Neural progenitor cell (in vitro differentiated cells): ENCODE results near the gene ZDHHC14.

Experiments
- CTCF ChIP-seq: fragments of 200-600 bp; sonication (generic); IDR thresholded peaks from 2 replicates; pipeline ENCODE4 v1.5.1; 2017; ENCODE audit warnings: antibody characterized with exemption, mild to moderate bottlenecking
- EZH2 ChIP-seq: fragments of 200-600 bp; sonication (generic); IDR thresholded peaks from 2 replicates; pipeline ENCODE4 v1.6.1; 2017; ENCODE audit warnings: antibody characterized with exemption, mild to moderate bottlenecking, moderate library complexity
- EZH2phosphoT487 ChIP-seq: fragments of 200-600 bp; sonication (generic); IDR thresholded peaks from 2 replicates; pipeline ENCODE4 v1.6.1; 2017; ENCODE audit warnings: antibody characterized with exemption

DNA sequence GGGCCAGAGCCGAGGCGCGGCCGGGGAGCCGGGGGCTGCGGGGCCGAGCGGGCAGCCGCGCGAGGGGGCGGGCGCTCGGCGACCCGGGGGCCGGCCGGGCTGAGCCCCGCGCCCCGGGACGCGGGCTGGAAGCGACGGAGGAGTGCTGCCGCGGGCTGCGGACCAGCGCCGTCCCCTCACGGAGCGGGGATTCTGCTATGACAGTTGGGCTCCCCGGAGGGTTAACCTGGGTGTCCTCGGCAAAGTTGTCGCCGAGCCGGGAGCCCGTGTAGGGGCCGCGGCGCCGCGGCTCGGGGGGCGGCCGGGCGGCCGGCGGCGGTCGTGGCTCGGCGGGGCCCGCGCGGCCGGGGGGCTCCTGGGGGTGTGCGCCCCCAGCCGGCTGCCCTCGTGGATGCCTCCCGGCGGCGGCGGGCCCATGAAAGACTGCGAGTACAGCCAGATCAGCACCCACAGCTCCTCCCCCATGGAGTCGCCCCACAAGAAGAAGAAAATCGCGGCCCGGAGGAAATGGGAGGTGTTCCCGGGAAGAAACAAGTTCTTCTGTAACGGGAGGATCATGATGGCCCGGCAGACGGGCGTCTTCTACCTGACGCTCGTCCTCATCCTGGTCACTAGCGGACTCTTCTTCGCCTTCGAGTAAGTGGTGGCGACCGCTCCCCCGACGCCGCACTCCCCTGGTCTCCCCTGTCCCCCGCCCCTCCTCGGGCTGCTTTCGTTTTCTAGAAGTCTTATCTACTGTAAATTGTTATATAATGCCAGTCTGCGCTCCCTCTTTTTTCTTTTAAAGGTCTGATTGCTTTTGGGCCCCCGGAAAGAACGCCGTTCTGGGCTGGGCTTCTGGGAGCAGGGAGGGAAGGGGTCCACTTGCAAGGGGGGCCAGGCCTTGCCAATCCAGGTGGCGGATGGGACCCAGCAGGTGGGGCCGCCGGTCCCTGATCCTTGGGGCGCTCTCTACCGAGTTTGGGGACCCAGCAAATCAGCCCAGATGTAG, 936 bp downstream of the ZDHHC14 start:
- TF ChIP-seq EZH2 (peak; percentile 72), CTCF (peak; percentile 20), EZH2phosphoT487 (peak; percentile 58)
